Hippocampal formation (tissue), 2 donors: Measurements from ENCODE around the gene OTOS.

Source experiments
- DNase-seq, 2 donors: peaks; one replicate each; lab custom pipeline; 2025; lab: John Stamatoyannopoulos, UW

Gene OTOS

GRCh38 chr2:240140511-240140910 is at the start of gene OTOS:
TSS of gene OTOS (minus strand) at chr2:240140658. CDS start at chr2:240140326, 332 bp downstream.
- no peak for DNase-seq

- DNase-seq = no peak
Observed at GRCh38 chr2:240189686-240190085, 49.2 kb upstream of the OTOS start.

DNA sequence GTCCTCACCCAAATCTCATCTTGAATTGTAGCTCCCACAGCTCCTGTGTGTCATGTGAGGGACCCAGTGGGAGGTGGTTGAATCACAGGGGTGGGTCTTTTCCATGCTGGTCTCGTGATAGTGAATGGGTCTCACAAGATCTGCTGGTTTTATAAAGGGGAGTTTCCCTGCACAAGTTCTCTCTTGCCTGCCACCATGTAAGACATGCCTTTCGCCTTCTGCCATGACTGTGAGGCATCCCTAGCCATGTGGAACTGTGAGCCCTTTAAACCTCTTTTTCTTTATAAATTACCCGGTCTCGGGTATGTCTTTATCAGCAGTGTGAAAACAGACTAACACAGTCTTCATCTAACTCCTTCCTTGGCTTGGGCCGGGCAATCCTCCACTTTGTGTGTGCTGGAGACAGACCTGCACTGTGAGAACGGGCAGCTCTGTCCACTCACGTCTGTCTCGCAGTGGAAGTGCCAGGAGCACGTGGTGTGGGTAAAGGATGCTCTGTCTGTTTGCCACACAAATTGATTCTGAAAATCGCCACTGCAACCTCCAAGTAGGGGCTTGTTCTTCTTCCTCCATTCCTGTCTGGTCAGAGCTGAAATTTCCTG is 47.6 kb upstream of the OTOS start:
- no peak for DNase-seq

- DNase-seq = no peak
Observed at GRCh38 chr2:240186191-240186725, 45.8 kb upstream of the OTOS start.

DNA sequence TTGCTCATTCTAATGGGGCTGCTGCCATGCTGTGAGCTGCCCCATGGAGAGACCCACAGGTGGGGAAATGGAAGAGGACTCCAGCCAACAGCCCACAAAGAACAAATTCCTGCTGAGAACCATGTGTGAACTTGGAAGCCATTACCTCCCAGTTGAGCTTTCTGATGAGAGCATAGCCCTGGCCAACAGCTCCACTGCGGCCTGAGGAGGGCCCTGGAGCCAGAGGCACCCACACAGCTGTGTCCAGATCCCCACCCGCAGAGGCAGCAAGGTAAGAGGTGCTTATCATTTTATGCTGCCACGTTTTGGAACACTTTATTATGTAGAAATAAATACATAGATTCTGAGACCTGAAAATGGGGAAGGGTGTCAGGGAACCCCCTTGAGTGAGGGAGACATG is 44.2 kb upstream of the OTOS start:
- no peak for DNase-seq

DNA sequence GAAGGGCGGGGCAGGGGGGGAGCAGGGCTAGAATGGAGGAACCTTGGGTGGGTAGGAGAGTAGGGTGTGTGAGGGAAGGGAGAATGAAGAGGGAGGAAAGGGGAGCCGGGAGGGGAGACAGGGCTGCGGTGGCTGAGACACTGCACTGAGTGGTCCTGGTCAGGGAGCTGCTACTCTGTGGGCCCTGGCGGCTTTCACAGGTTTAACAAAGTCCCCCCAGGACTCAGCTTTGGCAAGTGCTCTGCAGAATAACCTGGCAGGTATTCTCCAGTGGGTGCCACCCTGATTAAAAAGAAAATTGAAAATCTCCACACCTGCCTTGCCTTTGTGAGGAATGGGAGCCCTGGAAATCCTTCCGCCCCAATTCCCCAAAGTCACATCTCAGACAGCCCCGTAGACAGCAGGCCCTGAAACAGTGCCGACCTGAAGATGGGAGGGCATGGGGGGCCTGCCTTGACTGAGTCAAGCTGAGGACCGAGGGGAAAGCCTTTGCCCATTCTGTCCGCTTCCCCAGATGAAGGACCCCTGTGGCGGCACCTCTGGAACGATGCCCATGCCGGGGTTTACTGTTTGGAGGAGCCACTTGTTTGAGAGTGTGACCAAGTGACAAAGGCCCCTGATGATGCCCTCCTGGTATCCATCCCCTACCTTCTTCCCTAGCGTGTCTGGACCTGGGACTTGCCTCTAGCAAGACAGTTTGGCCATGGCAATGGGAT is 43.6 kb upstream of the OTOS start:
- no peak for DNase-seq

- no peak for DNase-seq
Observed at GRCh38 chr2:240183006-240183874, 42.8 kb upstream of the OTOS start.

GRCh38 chr2:240182476-240182875 is 42.0 kb upstream of the OTOS start:
- DNase-seq = no peak

- DNase-seq = no peak
Observed at GRCh38 chr2:240182001-240182400, 41.5 kb upstream of the OTOS start.

- DNase-seq = no peak
Observed at GRCh38 chr2:240179941-240180666, 39.6 kb upstream of the OTOS start.

- no peak for DNase-seq
Observed at GRCh38 chr2:240179186-240179815, 38.8 kb upstream of the OTOS start.

- DNase-seq = no peak
Observed at GRCh38 chr2:240178564-240178963, 38.1 kb upstream of the OTOS start.

GRCh38 chr2:240174496-240174895 is 34.0 kb upstream of the OTOS start:
- DNase-seq = no peak

- DNase-seq = no peak
Observed at GRCh38 chr2:240172071-240172895, 31.8 kb upstream of the OTOS start.

DNA sequence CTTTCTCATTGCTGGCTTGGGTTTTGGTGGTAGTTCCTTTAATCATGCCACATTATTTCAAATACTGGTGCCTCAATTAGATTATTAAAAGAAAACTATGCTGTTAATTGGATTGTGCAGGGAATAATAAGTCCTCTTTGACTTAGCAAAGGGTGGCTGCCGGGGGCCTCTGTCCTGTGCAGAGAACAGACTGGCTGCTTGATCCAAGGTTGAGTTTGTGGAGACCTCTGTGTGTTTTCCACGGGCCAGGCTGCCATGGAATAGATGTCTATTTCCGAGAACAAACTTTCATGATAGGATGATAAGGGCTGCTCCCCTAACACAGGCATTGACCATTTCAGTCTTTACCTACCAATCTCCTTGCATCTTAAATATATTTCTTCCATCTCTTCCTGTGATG is 30.4 kb upstream of the OTOS start:
- no peak for DNase-seq

GRCh38 chr2:240170354-240170735 is 29.9 kb upstream of the OTOS start:
- no peak for DNase-seq

DNA sequence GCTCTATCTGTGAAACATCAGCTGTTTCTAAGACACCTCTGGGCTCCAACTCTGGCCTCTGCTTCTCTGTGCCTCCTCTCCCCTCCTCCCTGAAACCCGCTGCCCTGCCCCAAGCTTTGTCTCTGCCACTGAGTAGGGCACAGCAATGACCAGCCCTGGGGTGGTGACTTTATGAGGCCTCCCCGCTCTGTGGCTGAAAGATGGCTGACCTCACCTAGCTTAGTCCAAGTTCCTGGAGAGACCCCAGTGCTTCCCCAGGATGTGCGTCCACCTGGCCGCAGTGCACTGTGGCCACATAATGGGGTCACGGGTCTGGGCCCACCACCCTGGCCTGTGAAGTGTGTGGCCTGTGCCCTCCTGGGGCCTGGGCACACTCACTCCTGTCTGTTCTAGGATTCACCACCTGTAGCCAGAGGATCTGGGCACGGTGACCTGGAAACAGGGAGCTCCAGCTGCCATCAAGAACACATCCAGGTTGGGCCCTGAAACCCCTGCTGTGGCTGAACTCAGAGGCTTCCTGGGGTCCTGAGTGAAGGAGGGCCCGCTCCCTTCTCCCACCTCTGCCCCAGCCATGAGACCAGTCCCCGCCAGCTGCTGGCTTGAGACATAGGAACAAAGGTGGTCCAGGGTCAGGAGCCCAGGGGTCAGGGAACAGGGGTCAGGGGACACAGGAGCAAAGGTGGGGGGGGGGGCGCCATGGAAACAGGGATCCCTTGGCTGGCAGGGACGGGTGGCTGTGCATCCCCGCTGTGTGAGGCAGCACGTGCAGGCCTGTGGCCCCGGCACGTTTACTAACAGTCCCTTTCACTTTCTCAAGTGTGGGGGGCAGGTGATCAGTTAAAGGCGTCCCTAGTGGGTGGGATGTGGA is 29.3 kb upstream of the OTOS start:
- DNase-seq = no peak

- no peak for DNase-seq
Observed at GRCh38 chr2:240168546-240169361, 28.3 kb upstream of the OTOS start.

DNA sequence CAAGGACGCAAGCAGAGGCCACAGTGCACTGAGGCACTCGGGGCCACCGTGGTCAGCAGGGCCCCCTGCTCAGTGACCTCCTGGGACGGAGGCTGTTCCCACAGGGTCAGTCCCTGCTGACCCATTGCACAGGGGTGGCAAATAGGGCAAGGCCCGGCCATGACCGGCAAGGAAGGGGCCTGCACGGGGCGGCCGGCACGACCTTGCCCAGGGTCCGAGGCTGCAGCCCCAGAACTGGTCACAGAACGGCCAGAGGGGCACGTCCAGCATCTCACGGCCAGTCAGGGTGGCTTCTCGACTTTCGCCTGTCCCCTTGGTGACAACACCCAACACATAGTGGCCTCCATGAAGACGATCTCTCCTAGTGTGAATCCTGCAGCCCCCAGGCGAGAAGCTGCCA is 27.6 kb upstream of the OTOS start:
- no peak for DNase-seq
